Measurements from ENCODE around the gene MAPT.

MAPT gene

DNA sequence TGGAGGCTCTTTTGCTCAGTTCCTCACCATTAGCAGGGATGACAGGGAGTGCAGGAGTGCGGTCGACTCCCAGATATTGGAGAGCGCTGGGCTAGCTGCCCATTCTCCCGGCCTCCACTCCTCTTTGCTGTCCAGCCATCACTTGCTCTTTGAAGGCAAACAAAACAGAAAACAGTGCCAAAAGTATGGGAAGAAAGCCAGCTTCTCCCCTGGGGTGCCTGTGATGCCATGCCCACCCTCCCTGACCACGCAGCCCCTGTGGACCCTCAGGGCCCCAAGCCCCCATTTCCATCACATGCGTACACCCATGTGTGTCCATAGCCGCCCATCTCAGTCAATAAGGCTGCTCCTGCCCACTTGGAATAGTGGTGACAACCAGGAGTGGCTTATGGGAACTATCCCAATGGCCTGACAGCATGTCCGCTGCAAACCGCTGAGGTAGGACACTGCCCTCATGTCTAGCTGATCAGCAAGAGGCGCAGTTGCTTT, 30.0 kb downstream of the MAPT start:
- DNase-seq (ENCODE audit: low read depth, low spot score), result no peak
- no peak overlapping the region for H3K4me3 ChIP-seq (ENCODE audit: insufficient read length, low read depth)
- no peaks in the 10 kb centered on the region for H3K4me1 ChIP-seq (ENCODE audit: insufficient read depth, insufficient read length)
- H3K36me3 ChIP-seq (ENCODE audit: insufficient read depth, insufficient read length, low read length), result no peaks in the 10 kb centered on the region
- H3K9ac ChIP-seq (ENCODE audit: insufficient read length, low read depth), result no peak overlapping the region
- H3K27me3 ChIP-seq (ENCODE audit: insufficient read depth, insufficient read length), result no peaks in the 10 kb centered on the region
- no peak for TF ChIP-seq SUZ12 (IDR thresholded peaks at IDR 0.05; ENCODE audit: extremely low read depth, insufficient read depth, insufficient read length)
- no peak for TF ChIP-seq ZNF274 (IDR thresholded peaks at IDR 0.05; ENCODE audit: low read depth, low read length)
- no peak for TF ChIP-seq YY1 (IDR thresholded peaks at IDR 0.05; ENCODE audit: insufficient read depth, insufficient read length)
- peaks cover 30% of the 10 kb centered on the region for H3K9me3 ChIP-seq (ENCODE audit: insufficient read depth, low read length)

GRCh38 chr17:45925311-45925710, 31.0 kb downstream of the MAPT start:
- TF ChIP-seq SUZ12 (IDR thresholded peaks at IDR 0.05; ENCODE audit: extremely low read depth, insufficient read depth, insufficient read length) (no peak), ZNF274 (IDR thresholded peaks at IDR 0.05; ENCODE audit: low read depth, low read length) (no peak), YY1 (IDR thresholded peaks at IDR 0.05; ENCODE audit: insufficient read depth, insufficient read length) (no peak)
- Histone ChIP-seq H3K9me3 (ENCODE audit: insufficient read depth, low read length) (peaks cover 36% of the 10 kb centered on the region), H3K36me3 (ENCODE audit: insufficient read depth, insufficient read length, low read length) (no peaks in the 10 kb centered on the region), H3K9ac (ENCODE audit: insufficient read length, low read depth) (no peak overlapping the region), H3K4me3 (ENCODE audit: insufficient read length, low read depth) (no peak overlapping the region), H3K4me1 (ENCODE audit: insufficient read depth, insufficient read length) (no peaks in the 10 kb centered on the region), H3K27me3 (ENCODE audit: insufficient read depth, insufficient read length) (no peaks in the 10 kb centered on the region)
- DNase-seq (ENCODE audit: low read depth, low spot score), result no peak

- Histone ChIP-seq H3K4me3 (ENCODE audit: insufficient read length, low read depth) (no peak overlapping the region), H3K9me3 (ENCODE audit: insufficient read depth, low read length) (peaks cover 36% of the 10 kb centered on the region), H3K27me3 (ENCODE audit: insufficient read depth, insufficient read length) (no peaks in the 10 kb centered on the region), H3K4me1 (ENCODE audit: insufficient read depth, insufficient read length) (no peaks in the 10 kb centered on the region), H3K9ac (ENCODE audit: insufficient read length, low read depth) (no peak overlapping the region), H3K36me3 (ENCODE audit: insufficient read depth, insufficient read length, low read length) (no peaks in the 10 kb centered on the region)
- TF ChIP-seq SUZ12 (IDR thresholded peaks at IDR 0.05; ENCODE audit: extremely low read depth, insufficient read depth, insufficient read length) (no peak), ZNF274 (IDR thresholded peaks at IDR 0.05; ENCODE audit: low read depth, low read length) (no peak), YY1 (IDR thresholded peaks at IDR 0.05; ENCODE audit: insufficient read depth, insufficient read length) (no peak)
- DNase-seq (ENCODE audit: low read depth, low spot score), result no peak
Measured at GRCh38 chr17:45927247-45927646, 32.9 kb downstream of the MAPT start.

DNA sequence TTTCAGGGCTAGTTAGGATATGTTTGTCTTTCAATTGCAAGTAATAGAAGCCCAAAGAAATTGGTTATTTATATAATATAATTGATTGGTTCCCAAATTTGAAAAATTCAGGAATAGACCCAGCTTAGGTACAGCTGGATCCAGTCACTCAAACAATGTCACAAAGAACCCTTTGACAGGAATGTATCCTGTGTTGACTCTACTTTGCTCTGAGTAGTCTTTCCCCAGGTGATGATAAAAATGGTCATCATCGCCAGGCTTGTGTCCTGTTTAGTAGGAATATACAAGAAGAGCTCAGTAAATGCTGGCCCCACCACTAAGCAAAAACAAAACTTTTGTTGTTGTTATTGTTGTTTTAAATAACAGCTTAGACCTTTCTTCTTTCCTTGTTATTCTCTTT, 35.0 kb downstream of the MAPT start:
- Histone ChIP-seq H3K9me3 (ENCODE audit: insufficient read depth, low read length) (peaks cover 36% of the 10 kb centered on the region), H3K9ac (ENCODE audit: insufficient read length, low read depth) (no peak overlapping the region), H3K36me3 (ENCODE audit: insufficient read depth, insufficient read length, low read length) (no peaks in the 10 kb centered on the region), H3K4me3 (ENCODE audit: insufficient read length, low read depth) (no peak overlapping the region), H3K27me3 (ENCODE audit: insufficient read depth, insufficient read length) (no peaks in the 10 kb centered on the region), H3K4me1 (ENCODE audit: insufficient read depth, insufficient read length) (no peaks in the 10 kb centered on the region)
- no peak for DNase-seq (ENCODE audit: low read depth, low spot score)
- TF ChIP-seq YY1 (IDR thresholded peaks at IDR 0.05; ENCODE audit: insufficient read depth, insufficient read length) (no peak), ZNF274 (IDR thresholded peaks at IDR 0.05; ENCODE audit: low read depth, low read length) (no peak), SUZ12 (IDR thresholded peaks at IDR 0.05; ENCODE audit: extremely low read depth, insufficient read depth, insufficient read length) (no peak)

GRCh38 chr17:45930420-45930951, 36.1 kb downstream of the MAPT start:
- Histone ChIP-seq H3K9ac (ENCODE audit: insufficient read length, low read depth) (no peak overlapping the region), H3K4me1 (ENCODE audit: insufficient read depth, insufficient read length) (peaks cover 2% of the 10 kb centered on the region), H3K27me3 (ENCODE audit: insufficient read depth, insufficient read length) (no peaks in the 10 kb centered on the region), H3K9me3 (ENCODE audit: insufficient read depth, low read length) (peaks cover 36% of the 10 kb centered on the region), H3K4me3 (ENCODE audit: insufficient read length, low read depth) (no peak overlapping the region), H3K36me3 (ENCODE audit: insufficient read depth, insufficient read length, low read length) (no peaks in the 10 kb centered on the region)
- no peak for DNase-seq (ENCODE audit: low read depth, low spot score)
- TF ChIP-seq YY1 (IDR thresholded peaks at IDR 0.05; ENCODE audit: insufficient read depth, insufficient read length), result no peak
- TF ChIP-seq SUZ12 (IDR thresholded peaks at IDR 0.05; ENCODE audit: extremely low read depth, insufficient read depth, insufficient read length), result no peak
- TF ChIP-seq ZNF274 (IDR thresholded peaks at IDR 0.05; ENCODE audit: low read depth, low read length), result no peak

GRCh38 chr17:45931677-45932076, 37.3 kb downstream of the MAPT start:
- no peaks in the 10 kb centered on the region for H3K27me3 ChIP-seq (ENCODE audit: insufficient read depth, insufficient read length)

DNA sequence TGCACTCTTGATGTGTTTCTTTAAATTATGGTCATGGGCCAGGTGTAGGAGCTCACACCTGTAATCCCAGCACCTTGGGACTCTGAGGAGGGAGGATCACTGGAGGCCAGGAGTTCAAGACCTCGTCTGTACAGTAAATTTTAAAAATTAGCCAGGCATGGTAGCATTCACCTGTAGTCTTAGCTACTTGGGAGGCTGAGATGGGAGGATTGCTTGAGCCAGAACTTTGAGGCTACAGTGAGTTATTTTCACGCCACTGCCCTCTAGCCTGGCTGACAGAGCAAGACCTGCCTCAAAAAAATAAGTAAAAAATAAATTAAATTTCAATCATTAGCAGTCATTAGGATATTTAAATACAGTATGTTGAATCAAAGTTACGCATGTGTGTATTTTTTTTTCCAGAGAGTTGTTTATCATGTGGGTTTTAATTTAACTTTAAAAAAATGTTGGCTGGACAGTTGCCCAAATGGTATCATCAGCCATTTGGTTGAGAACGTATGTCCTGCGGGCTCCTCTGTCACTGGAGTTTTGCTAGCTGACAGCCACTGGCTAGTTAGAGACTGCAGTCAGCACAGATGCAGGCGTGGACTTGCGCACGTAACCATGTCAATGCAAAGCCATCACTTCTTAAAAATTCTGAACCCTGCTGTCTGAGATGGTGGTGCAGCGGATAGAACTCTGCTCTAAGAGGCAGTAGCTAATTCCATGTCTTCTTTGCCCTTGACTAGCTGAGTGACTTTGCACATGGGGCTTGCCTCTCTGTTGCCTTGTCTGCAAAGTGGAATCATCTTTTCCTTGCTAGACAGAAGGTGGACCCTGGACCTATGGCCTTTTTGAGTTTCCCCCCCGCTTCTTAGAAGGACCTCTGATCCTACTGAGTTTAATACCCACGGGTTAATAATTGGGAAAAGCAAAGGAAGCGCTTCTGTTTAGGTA, 40.0 kb downstream of the MAPT start:
- Histone ChIP-seq H3K36me3 (ENCODE audit: insufficient read depth, insufficient read length, low read length) (no peaks in the 10 kb centered on the region), H3K9ac (ENCODE audit: insufficient read length, low read depth) (no peak overlapping the region), H3K9me3 (ENCODE audit: insufficient read depth, low read length) (peaks cover 6% of the 10 kb centered on the region), H3K4me3 (ENCODE audit: insufficient read length, low read depth) (no peak overlapping the region), H3K27me3 (ENCODE audit: insufficient read depth, insufficient read length) (peaks cover 2% of the 10 kb centered on the region), H3K4me1 (ENCODE audit: insufficient read depth, insufficient read length) (peaks cover 4% of the 10 kb centered on the region)
- no peak for DNase-seq (ENCODE audit: low read depth, low spot score)
- no peak for TF ChIP-seq ZNF274 (IDR thresholded peaks at IDR 0.05; ENCODE audit: low read depth, low read length)
- no peak for TF ChIP-seq SUZ12 (IDR thresholded peaks at IDR 0.05; ENCODE audit: extremely low read depth, insufficient read depth, insufficient read length)
- TF ChIP-seq YY1 (IDR thresholded peaks at IDR 0.05; ENCODE audit: insufficient read depth, insufficient read length), result no peak

More at GRCh38 chr17:45931677-45932076, 37.3 kb downstream of the MAPT start:
- Histone ChIP-seq H3K9me3 (ENCODE audit: insufficient read depth, low read length) (peaks cover 32% of the 10 kb centered on the region), H3K4me1 (ENCODE audit: insufficient read depth, insufficient read length) (peaks cover 4% of the 10 kb centered on the region), H3K4me3 (ENCODE audit: insufficient read length, low read depth) (no peak overlapping the region), H3K9ac (ENCODE audit: insufficient read length, low read depth) (no peak overlapping the region), H3K36me3 (ENCODE audit: insufficient read depth, insufficient read length, low read length) (no peaks in the 10 kb centered on the region)
- TF ChIP-seq SUZ12 (IDR thresholded peaks at IDR 0.05; ENCODE audit: extremely low read depth, insufficient read depth, insufficient read length) (no peak), YY1 (IDR thresholded peaks at IDR 0.05; ENCODE audit: insufficient read depth, insufficient read length) (no peak), ZNF274 (IDR thresholded peaks at IDR 0.05; ENCODE audit: low read depth, low read length) (no peak)
- DNase-seq (ENCODE audit: low read depth, low spot score), result no peak

Measured in NT2/D1 (cell line).